ENCODE results near the gene IFIT3. TPM values are rescaled to one million over a fixed set of nuclear protein-coding genes. Genes with fewer than 3 reads are reported as not detected.
A peak's percentile ranks its signal among the peaks of the same experiment; 100 is the strongest.

Gene IFIT3
- total RNA-seq, 1 donor from 2014 or later: not detected

GRCh38 chr10:89373916-89374711, 46.3 kb downstream of the IFIT3 start:
- TF ChIP-seq, protein P1, sequence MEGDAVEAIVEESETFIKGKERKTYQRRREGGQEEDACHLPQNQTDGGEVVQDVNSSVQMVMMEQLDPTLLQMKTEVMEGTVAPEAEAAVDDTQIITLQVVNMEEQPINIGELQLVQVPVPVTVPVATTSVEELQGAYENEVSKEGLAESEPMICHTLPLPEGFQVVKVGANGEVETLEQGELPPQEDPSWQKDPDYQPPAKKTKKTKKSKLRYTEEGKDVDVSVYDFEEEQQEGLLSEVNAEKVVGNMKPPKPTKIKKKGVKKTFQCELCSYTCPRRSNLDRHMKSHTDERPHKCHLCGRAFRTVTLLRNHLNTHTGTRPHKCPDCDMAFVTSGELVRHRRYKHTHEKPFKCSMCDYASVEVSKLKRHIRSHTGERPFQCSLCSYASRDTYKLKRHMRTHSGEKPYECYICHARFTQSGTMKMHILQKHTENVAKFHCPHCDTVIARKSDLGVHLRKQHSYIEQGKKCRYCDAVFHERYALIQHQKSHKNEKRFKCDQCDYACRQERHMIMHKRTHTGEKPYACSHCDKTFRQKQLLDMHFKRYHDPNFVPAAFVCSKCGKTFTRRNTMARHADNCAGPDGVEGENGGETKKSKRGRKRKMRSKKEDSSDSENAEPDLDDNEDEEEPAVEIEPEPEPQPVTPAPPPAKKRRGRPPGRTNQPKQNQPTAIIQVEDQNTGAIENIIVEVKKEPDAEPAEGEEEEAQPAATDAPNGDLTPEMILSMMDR (IDR thresholded peaks at IDR 0.05; ENCODE audit: unreplicated experiment): no peak
- no peak for DNase-seq (ENCODE audit: low spot score, unreplicated experiment)
- H3K9me3 Mint-ChIP-seq (ENCODE audit: low read depth): no peaks in the 10 kb centered on the region
- no peaks in the 10 kb centered on the region for H3K36me3 Mint-ChIP-seq (ENCODE audit: insufficient read depth)
- H3K4me1 Mint-ChIP-seq (ENCODE audit: low read depth): peaks cover 15% of the 10 kb centered on the region
- no peak overlapping the region for H3K4me3 Mint-ChIP-seq (ENCODE audit: low read depth)
- H3K27ac Mint-ChIP-seq: peak overlapping the region; percentile 61
- no peaks in the 10 kb centered on the region for H3K27me3 Mint-ChIP-seq

GRCh38 chr10:89374713-89375141, 46.9 kb downstream of the IFIT3 start:
- H3K9me3 Mint-ChIP-seq (ENCODE audit: low read depth): no peaks in the 10 kb centered on the region
- H3K36me3 Mint-ChIP-seq (ENCODE audit: insufficient read depth): no peaks in the 10 kb centered on the region
- H3K27me3 Mint-ChIP-seq: no peaks in the 10 kb centered on the region
- H3K4me1 Mint-ChIP-seq (ENCODE audit: low read depth): peaks cover 13% of the 10 kb centered on the region
- H3K4me3 Mint-ChIP-seq (ENCODE audit: low read depth): no peak overlapping the region
- H3K27ac Mint-ChIP-seq: no peak overlapping the region
- TF ChIP-seq, protein P1 (IDR thresholded peaks at IDR 0.05; ENCODE audit: unreplicated experiment): no peak
- no peak for DNase-seq (ENCODE audit: low spot score, unreplicated experiment)

GRCh38 chr10:89377705-89378637, 50.2 kb downstream of the IFIT3 start, which contains the start of gene IFIT1B:
TSS of gene IFIT1B (plus strand) at chr10:89378056. CDS start at chr10:89378136, 80 bp downstream.
- H3K27me3 Mint-ChIP-seq: peaks cover 2% of the 10 kb centered on the region
- peaks cover 10% of the 10 kb centered on the region for H3K4me1 Mint-ChIP-seq (ENCODE audit: low read depth)
- no peaks in the 10 kb centered on the region for H3K9me3 Mint-ChIP-seq (ENCODE audit: low read depth)
- H3K27ac Mint-ChIP-seq: no peak within 1 kb of the TSS
- no peak for DNase-seq (ENCODE audit: low spot score, unreplicated experiment)
- no peak within 1 kb of the TSS for H3K4me3 Mint-ChIP-seq (ENCODE audit: low read depth)
- TF ChIP-seq, protein P1 (IDR thresholded peaks at IDR 0.05; ENCODE audit: unreplicated experiment): no peak
- H3K36me3 Mint-ChIP-seq (ENCODE audit: insufficient read depth): no peaks in the 10 kb centered on the region

DNA sequence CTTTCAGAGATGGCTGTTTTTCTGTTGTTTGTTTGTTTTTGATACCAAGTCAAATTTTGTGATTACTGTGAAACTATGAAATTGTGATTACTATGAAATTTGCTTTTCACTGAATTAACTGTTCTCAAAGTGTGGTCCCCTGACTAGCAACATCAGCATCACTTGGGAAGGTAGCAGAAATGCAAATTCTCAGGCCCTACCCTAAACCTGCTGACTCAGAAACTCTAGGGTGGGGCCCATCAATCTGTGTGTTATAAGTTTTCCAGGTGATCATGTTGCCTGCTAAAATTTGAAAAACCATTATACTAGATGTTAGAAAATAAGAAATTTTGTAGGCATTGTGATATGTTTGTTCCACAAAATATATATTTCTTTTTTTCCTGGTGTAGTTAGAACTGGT, 51.3 kb downstream of the IFIT3 start:
- H3K4me3 Mint-ChIP-seq (ENCODE audit: low read depth): no peak overlapping the region
- no peak for DNase-seq (ENCODE audit: low spot score, unreplicated experiment)
- H3K4me1 Mint-ChIP-seq (ENCODE audit: low read depth): peaks cover 4% of the 10 kb centered on the region
- H3K27ac Mint-ChIP-seq: no peak overlapping the region
- no peaks in the 10 kb centered on the region for H3K9me3 Mint-ChIP-seq (ENCODE audit: low read depth)
- H3K36me3 Mint-ChIP-seq (ENCODE audit: insufficient read depth): no peaks in the 10 kb centered on the region
- TF ChIP-seq, protein P1 (IDR thresholded peaks at IDR 0.05; ENCODE audit: unreplicated experiment): no peak
- H3K27me3 Mint-ChIP-seq: peaks cover 7% of the 10 kb centered on the region

GRCh38 chr10:89382757-89383156, 55.0 kb downstream of the IFIT3 start:
- H3K9me3 Mint-ChIP-seq (ENCODE audit: low read depth): no peaks in the 10 kb centered on the region
- TF ChIP-seq, protein P1 (IDR thresholded peaks at IDR 0.05; ENCODE audit: unreplicated experiment): no peak
- no peaks in the 10 kb centered on the region for H3K36me3 Mint-ChIP-seq (ENCODE audit: insufficient read depth)
- no peak overlapping the region for H3K27ac Mint-ChIP-seq
- no peak for DNase-seq (ENCODE audit: low spot score, unreplicated experiment)
- H3K4me3 Mint-ChIP-seq (ENCODE audit: low read depth): no peak overlapping the region
- peaks cover 7% of the 10 kb centered on the region for H3K27me3 Mint-ChIP-seq
- peaks cover 6% of the 10 kb centered on the region for H3K4me1 Mint-ChIP-seq (ENCODE audit: low read depth)
